Adrenal gland (tissue), 5 donors: Measurements from ENCODE around the gene MAPK10.

Experiments
- POLR2A ChIP-seq, 2 donors: fragments of 450-650 bp; IDR thresholded peaks; one replicate each; pipeline ENCODE4 v1.6.1; 2017; ENCODE audit warnings: antibody characterized with exemption in 2 of 2, mild to moderate bottlenecking in 2 of 2, moderate library complexity in 1 of 2
- TF ChIP-seq, protein P1 (sequence below), 6 experiments: fragments of 450-650 bp in 4 of 6; fragments of 200-600 bp in 2 of 6; sonication (generic) in 1 of 6; IDR thresholded peaks; 1 replicate in 5 of 6; 2 replicates in 1 of 6; pipeline versions ENCODE4 v1.5.1 to v1.8.0; 2016 to 2021; ENCODE audit warnings: antibody characterized with exemption in 6 of 6, mild to moderate bottlenecking in 2 of 6, moderate library complexity in 1 of 6
- donor health status: DM: no; HTN: no; CAD: no.

DNA sequence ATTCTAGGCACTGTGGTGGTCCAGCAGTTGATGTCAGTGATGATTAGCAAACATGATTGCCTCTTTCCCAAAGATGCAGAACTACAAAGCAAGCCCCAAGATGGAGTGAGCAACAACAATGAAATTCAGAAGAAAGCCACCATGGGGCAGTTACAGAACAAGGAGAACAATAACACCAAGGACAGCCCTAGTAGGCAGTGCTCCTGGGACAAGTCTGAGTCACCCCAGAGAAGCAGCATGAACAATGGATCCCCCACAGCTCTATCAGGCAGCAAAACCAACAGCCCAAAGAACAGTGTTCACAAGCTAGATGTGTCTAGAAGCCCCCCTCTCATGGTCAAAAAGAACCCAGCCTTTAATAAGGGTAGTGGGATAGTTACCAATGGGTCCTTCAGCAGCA lies 365.3 kb downstream of the MAPK10 start:
- TF ChIP-seq, protein P1, sequence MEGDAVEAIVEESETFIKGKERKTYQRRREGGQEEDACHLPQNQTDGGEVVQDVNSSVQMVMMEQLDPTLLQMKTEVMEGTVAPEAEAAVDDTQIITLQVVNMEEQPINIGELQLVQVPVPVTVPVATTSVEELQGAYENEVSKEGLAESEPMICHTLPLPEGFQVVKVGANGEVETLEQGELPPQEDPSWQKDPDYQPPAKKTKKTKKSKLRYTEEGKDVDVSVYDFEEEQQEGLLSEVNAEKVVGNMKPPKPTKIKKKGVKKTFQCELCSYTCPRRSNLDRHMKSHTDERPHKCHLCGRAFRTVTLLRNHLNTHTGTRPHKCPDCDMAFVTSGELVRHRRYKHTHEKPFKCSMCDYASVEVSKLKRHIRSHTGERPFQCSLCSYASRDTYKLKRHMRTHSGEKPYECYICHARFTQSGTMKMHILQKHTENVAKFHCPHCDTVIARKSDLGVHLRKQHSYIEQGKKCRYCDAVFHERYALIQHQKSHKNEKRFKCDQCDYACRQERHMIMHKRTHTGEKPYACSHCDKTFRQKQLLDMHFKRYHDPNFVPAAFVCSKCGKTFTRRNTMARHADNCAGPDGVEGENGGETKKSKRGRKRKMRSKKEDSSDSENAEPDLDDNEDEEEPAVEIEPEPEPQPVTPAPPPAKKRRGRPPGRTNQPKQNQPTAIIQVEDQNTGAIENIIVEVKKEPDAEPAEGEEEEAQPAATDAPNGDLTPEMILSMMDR (IDR thresholded peaks at IDR 0.05) = no peak
- TF ChIP-seq POLR2A (IDR thresholded peaks at IDR 0.05) = no peak
